Tongue (tissue), 1 donor: ENCODE data around the gene PLEKHD1. TPM values are rescaled to one million over a fixed set of nuclear protein-coding genes. Genes with fewer than 3 reads are reported as not detected.

ENCODE experiments used
- total RNA-seq: library from RNA; depleted of rRNA; stranded (reverse); fragments of >200 nt; gene quantifications from one replicate; pipeline ENCODE4 v1.2.3, GENCODE V29; 2014

PLEKHD1 gene
- total RNA-seq, 1 donor from 2014 or later = 0.21 TPM

Other genes with a start within 250 kb of the PLEKHD1 start
- gene GALNT16, start 224.6 kb upstream of the PLEKHD1 start, total RNA-seq = 17.3 TPM
- 54.1 TPM for gene ERH, start 86.4 kb upstream of the PLEKHD1 start, total RNA-seq
- gene SLC39A9, start 86.0 kb upstream of the PLEKHD1 start, total RNA-seq = 56.3 TPM
- 0.21 TPM for gene CCDC177, start 90.1 kb downstream of the PLEKHD1 start, total RNA-seq
- 27.2 TPM for gene SUSD6, start 126.9 kb downstream of the PLEKHD1 start, total RNA-seq